H1 (cell line): ENCODE measurements around the gene CABLES2. TPM values are rescaled to one million over a fixed set of nuclear protein-coding genes. Genes with fewer than 3 reads are reported as not detected.

Experiments used
- CTCF ChIA-PET: fragments of 300-600 bp; sonication (Branson Sonifier 250); formaldehyde crosslinking; loops from one replicate; lab custom pipeline; 2021; ENCODE audit not compliant: partially characterized antibody; lab: Charles Lee
- POLR2A ChIA-PET: fragments of 300-600 bp; sonication (Branson Sonifier 250); formaldehyde crosslinking; loops from one replicate; lab custom pipeline; 2021; ENCODE audit warnings: inconsistent platforms; ENCODE audit not compliant: partially characterized antibody; lab: Charles Lee
- DNase-seq, 2 experiments: peaks; one replicate each; pipeline versions ENCODE4 v3.0.0 to v3.0.0-alpha.2; 2010 to 2022; ENCODE audit warnings: low spot score in 2 of 2, low read depth in 1 of 2, mixed read lengths in 1 of 2
- FAIRE-seq: peaks from 2 replicates; lab custom pipeline; 2011; peaks lifted over from hg19 to GRCh38; lab: Jason Lieb, UNC
- H2AFZ ChIP-seq: 2 replicates; pipeline ENCODE4 v1.8.1; 2012; ENCODE audit warnings: low read length, inconsistent platforms
- H2AK5ac ChIP-seq: 2 replicates; pipeline ENCODE4 v1.6.1; 2013; ENCODE audit warnings: low read depth, low read length
- H2BK120ac ChIP-seq: replicated peaks from 2 replicates; pipeline ENCODE3; 2013; ENCODE audit warnings: low read depth, low read length, inconsistent platforms
- H2BK12ac ChIP-seq: 2 replicates; pipeline ENCODE4 v1.6.1; 2013; ENCODE audit warnings: low read depth, low read length
- H2BK15ac ChIP-seq: 2 replicates; pipeline ENCODE4 v1.6.1; 2013; ENCODE audit warnings: low read length
- H2BK20ac ChIP-seq: 2 replicates; pipeline ENCODE4 v1.6.1; 2013; ENCODE audit warnings: low read length
- H2BK5ac ChIP-seq: 2 replicates; pipeline ENCODE4 v1.6.1; 2013; ENCODE audit warnings: low read depth, low read length
- H3K14ac ChIP-seq: 2 replicates; pipeline ENCODE4 v1.6.1; 2013; ENCODE audit warnings: inconsistent platforms; ENCODE audit not compliant: insufficient read length
- H3K18ac ChIP-seq: 2 replicates; pipeline ENCODE4 v1.6.1; 2013; ENCODE audit warnings: low read length; ENCODE audit errors: extremely low read depth
- H3K23ac ChIP-seq: 2 replicates; pipeline ENCODE4 v1.6.1; 2013; ENCODE audit warnings: inconsistent platforms; ENCODE audit not compliant: insufficient read length
- H3K23me2 ChIP-seq: 2 replicates; pipeline ENCODE4 v1.6.1; 2013; ENCODE audit warnings: low read depth, low read length
- H3K27ac ChIP-seq: 2 replicates; pipeline ENCODE4 v1.6.1; 2011; ENCODE audit warnings: low read depth, low read length, inconsistent platforms
- H3K27me3 ChIP-seq, 4 experiments: replicated peaks in 1 of 4; 1 replicate in 1 of 4; 2 replicates in 3 of 4; pipeline versions ENCODE4 v1.6.1 to v1.8.1; 2011 to 2013; ENCODE audit warnings: low read length in 3 of 4, mild to moderate bottlenecking in 3 of 4, inconsistent platforms in 2 of 4, mixed read lengths in 2 of 4, moderate library complexity in 1 of 4; ENCODE audit not compliant: control insufficient read depth in 3 of 4, insufficient read depth in 3 of 4; ENCODE audit errors: extremely low read depth in 1 of 4
- H3K36me3 ChIP-seq, 4 experiments: 2 replicates each; pipeline versions ENCODE4 v1.6.1 to v1.8.1; 2011 to 2013; ENCODE audit warnings: mild to moderate bottlenecking in 4 of 4, low read length in 3 of 4, moderate library complexity in 2 of 4, control low read depth in 1 of 4, inconsistent platforms in 1 of 4; ENCODE audit not compliant: insufficient read depth in 4 of 4, control insufficient read depth in 2 of 4
- H3K4ac ChIP-seq: replicated peaks from 2 replicates; pipeline ENCODE3; 2013; ENCODE audit warnings: low read length, low read depth, mixed read lengths, inconsistent platforms; ENCODE audit not compliant: insufficient read length
- H3K4me1 ChIP-seq, 4 experiments: replicated peaks in 1 of 4; 1 replicate in 1 of 4; 2 replicates in 3 of 4; pipeline versions ENCODE4 v1.6.1 to v1.8.1; 2011 to 2013; ENCODE audit warnings: low read length in 3 of 4, inconsistent platforms in 2 of 4, mixed read lengths in 1 of 4; ENCODE audit not compliant: insufficient read depth in 4 of 4, control insufficient read depth in 3 of 4
- H3K4me2 ChIP-seq, 2 experiments: 2 replicates each; pipeline versions ENCODE4 v1.6.1 to v1.8.1; 2011 to 2013; ENCODE audit warnings: low read depth in 2 of 2, low read length in 2 of 2, control low read depth in 1 of 2, inconsistent platforms in 1 of 2, mild to moderate bottlenecking in 1 of 2; ENCODE audit not compliant: insufficient read depth in 1 of 2
- H3K4me3 ChIP-seq, 4 experiments: fragments of 200-600, 300-600 bp in 1 of 4; sonication (generic), shearing (Covaris generic), sonication (Bioruptor Twin) in 1 of 4; 2 replicates each; pipeline versions ENCODE4 v1.5.1 to v1.8.1; 2011 to 2016; ENCODE audit warnings: low read length in 4 of 4, low read depth in 3 of 4, control low read depth in 2 of 4, inconsistent platforms in 2 of 4, mild to moderate bottlenecking in 2 of 4, mixed read lengths in 1 of 4, moderate library complexity in 1 of 4; ENCODE audit not compliant: insufficient read depth in 2 of 4; ENCODE audit errors: extremely low read depth in 1 of 4
- H3K56ac ChIP-seq: replicated peaks from 2 replicates; pipeline ENCODE3; 2013; ENCODE audit warnings: low read depth, mild to moderate bottlenecking, mixed read lengths, low read length, inconsistent platforms; ENCODE audit not compliant: insufficient read length
- H3K79me1 ChIP-seq: 2 replicates; pipeline ENCODE4 v1.6.1; 2013; ENCODE audit warnings: low read depth, low read length, control low read depth
- H3K79me2 ChIP-seq, 2 experiments: 2 replicates each; pipeline versions ENCODE4 v1.6.1 to v1.8.1; 2012 to 2013; ENCODE audit warnings: low read length in 2 of 2, mild to moderate bottlenecking in 2 of 2, inconsistent platforms in 1 of 2; ENCODE audit not compliant: insufficient read depth in 2 of 2, control insufficient read depth in 1 of 2
- H3K9ac ChIP-seq, 4 experiments: replicated peaks in 1 of 4; 1 replicate in 1 of 4; 2 replicates in 3 of 4; pipeline versions ENCODE4 v1.6.1 to v1.8.1; 2011 to 2013; ENCODE audit warnings: low read depth in 3 of 4, low read length in 3 of 4, control low read depth in 2 of 4, mild to moderate bottlenecking in 2 of 4, moderate library complexity in 2 of 4, inconsistent platforms in 1 of 4; ENCODE audit errors: extremely low read depth in 1 of 4
- H3K9me3 ChIP-seq, 2 experiments: 2 replicates each; pipeline versions ENCODE4 v1.6.1 to v1.8.1; 2012 to 2013; ENCODE audit warnings: mild to moderate bottlenecking in 2 of 2, moderate library complexity in 2 of 2, control low read depth in 1 of 2, inconsistent platforms in 1 of 2, low read depth in 1 of 2, low read length in 1 of 2, mixed read lengths in 1 of 2; ENCODE audit not compliant: insufficient read depth in 2 of 2
- H4K20me1 ChIP-seq, 2 experiments: replicated peaks in 1 of 2; 2 replicates each; pipeline versions ENCODE3 to v1.8.1; 2011 to 2013; ENCODE audit warnings: inconsistent platforms in 2 of 2, low read length in 2 of 2, mild to moderate bottlenecking in 1 of 2; ENCODE audit not compliant: insufficient read depth in 2 of 2, control insufficient read depth in 1 of 2
- H4K5ac ChIP-seq: 2 replicates; pipeline ENCODE4 v1.6.1; 2013; ENCODE audit warnings: low read length, low read depth, mixed read lengths, inconsistent platforms; ENCODE audit not compliant: insufficient read length
- H4K8ac ChIP-seq: 2 replicates; pipeline ENCODE4 v1.8.0; 2013; ENCODE audit warnings: mild to moderate bottlenecking, moderate library complexity, low read length, inconsistent platforms; ENCODE audit not compliant: insufficient read depth; ENCODE audit errors: extremely low read depth
- H4K91ac ChIP-seq: replicated peaks from 2 replicates; pipeline ENCODE3; 2013; ENCODE audit warnings: low read length, mixed read lengths, inconsistent platforms; ENCODE audit not compliant: insufficient read length
- CHD2 ChIP-seq: IDR thresholded peaks from 2 replicates; pipeline ENCODE4 v1.6.1; 2012; ENCODE audit warnings: low read length, improper control_type of control experiment
- CTCF ChIP-seq, 3 experiments: IDR thresholded peaks; 1 replicate in 2 of 3; 2 replicates in 1 of 3; pipeline versions ENCODE4 v1.5.1 to v1.6.1; 2011; ENCODE audit warnings: low read length in 3 of 3, mild to moderate bottlenecking in 3 of 3, inconsistent platforms in 2 of 3, low read depth in 1 of 3, moderate library complexity in 1 of 3; ENCODE audit not compliant: insufficient read depth in 1 of 3; ENCODE audit errors: control extremely low read depth in 1 of 3
- EGR1 ChIP-seq: IDR thresholded peaks from 2 replicates; pipeline ENCODE4 v1.6.1; 2011; ENCODE audit warnings: low read depth, low read length, borderline replicate concordance
- FOSL1 ChIP-seq: IDR thresholded peaks from 2 replicates; pipeline ENCODE4 v1.6.1; 2011; ENCODE audit warnings: mild to moderate bottlenecking, low read depth, low read length, moderate library complexity; ENCODE audit not compliant: insufficient read depth
- HDAC6 ChIP-seq: IDR thresholded peaks from one replicate; pipeline ENCODE4 v1.7.1; 2012; ENCODE audit warnings: low read depth, mild to moderate bottlenecking, inconsistent platforms, low read length, moderate library complexity
- NANOG ChIP-seq: IDR thresholded peaks from 2 replicates; pipeline ENCODE4 v1.6.1; 2011; ENCODE audit warnings: low read length, low read depth, mild to moderate bottlenecking, inconsistent platforms; ENCODE audit not compliant: insufficient read depth, poor library complexity, severe bottlenecking
- RXRA ChIP-seq: IDR thresholded peaks from 2 replicates; pipeline ENCODE4 v1.6.1; 2011; ENCODE audit warnings: low read depth, mild to moderate bottlenecking, low read length, moderate library complexity; ENCODE audit not compliant: insufficient read depth
- ZNF274 ChIP-seq: IDR thresholded peaks from 2 replicates; pipeline ENCODE4 v1.7.0; 2012; ENCODE audit warnings: low read length, borderline replicate concordance; ENCODE audit errors: extremely low read depth
- WGBS, 2 experiments: shearing (Covaris generic) in 1 of 2; methylation state at CpG; one replicate each; pipeline versions ENCODE4 v1.1.6 to v1.1.7; 2013 to 2015; ENCODE audit warnings: low lambda C conversion rate in 2 of 2, mixed read lengths in 2 of 2, inconsistent platforms in 1 of 2, low coverage in 1 of 2, missing lambda C conversion rate in 1 of 2; ENCODE audit not compliant: insufficient replicate concordance in 2 of 2, insufficient coverage in 1 of 2, insufficient read length in 1 of 2; ENCODE audit errors: extremely low coverage in 1 of 2, missing lambda C conversion rate in 1 of 2; 5-methylcytosine and 5-hydroxymethylcytosine counted together
- polyA plus RNA-seq, 7 experiments: library from polyadenylated mRNA; depleted of rRNA in 3 of 7; stranded (reverse) in 5 of 7; unstranded in 2 of 7; fragments of >200 nt in 5 of 7; fragments of 200-250 nt in 2 of 7; gene quantifications; 1 replicate in 5 of 7; 2 replicates in 1 of 7; 4 replicates in 1 of 7; pipeline versions ENCODE4 v1.2.1 to v1.2.3, GENCODE V29; 2011 to 2013; ENCODE audit warnings: missing spikeins in 2 of 7, mixed read lengths in 2 of 7
- total RNA-seq: library from RNA; stranded (reverse); fragmentation: NEBNext Ultra II Directional; extraction: Animal tissue kit (Norgen Biotek cat#: 25700); gene quantifications from 2 replicates; pipeline ENCODE4 v1.2.1, GENCODE V29; 2021

The CABLES2 gene
- total and polyA plus RNA-seq, 2 of the 8 experiments (the other 6 are each of a cell fraction or from before 2014, with no cell fraction given) = 8.0 to 8.8 TPM

- WGBS, 2 experiments = 81% methylated on average over 25 of the region's 31 CpGs; no CpG with 5 or more reads in 1 of the 2 experiments
- POLR2A ChIA-PET = no interaction called here
- no peak for TF ChIP-seq FOSL1
- TF ChIP-seq EGR1 = no peak
- no peak for TF ChIP-seq CTCF (IDR thresholded peaks at IDR 0.05; ENCODE audit: control extremely low read depth in 1 of 3, insufficient read depth in 1 of 3, low read depth in 1 of 3, low read length in 3 of 3)
- no peak for TF ChIP-seq RXRA
- no peak for TF ChIP-seq NANOG
- TF ChIP-seq ZNF274 = no peak
- TF ChIP-seq HDAC6 = no peak
- TF ChIP-seq CHD2 = no peak
Measured at GRCh38 chr20:62428396-62429295, 21.6 kb upstream of the CABLES2 start.

More at GRCh38 chr20:62428396-62429295, 21.6 kb upstream of the CABLES2 start:
- H4K5ac ChIP-seq = no peak overlapping the region
- FAIRE-seq (no peak), DNase-seq (no peak)
- no peak overlapping the region for H2BK120ac ChIP-seq
- peak overlapping the region; percentile 60 for H2BK5ac ChIP-seq
- no peaks in the 10 kb centered on the region for H4K20me1 ChIP-seq
- peak overlapping the region; percentile 100 for H2BK20ac ChIP-seq
- H4K91ac ChIP-seq = peak overlapping the region; percentile 54
- H3K18ac ChIP-seq = peak overlapping the region; percentile 87
- 0 out of 2 replicates have a peak overlapping the region, but pooled peaks have one; percentile 0 for H3K27ac ChIP-seq
- H3K4ac ChIP-seq = peak overlapping the region; percentile 62
- H3K56ac ChIP-seq = no peak overlapping the region
- no peak overlapping the region for H3K4me3 ChIP-seq
- no peaks in the 10 kb centered on the region for H3K79me1 ChIP-seq
- peaks cover 3% of the 10 kb centered on the region for H3K23me2 ChIP-seq
- H3K9ac ChIP-seq = peak overlapping the region in 1 of 4 experiments; percentile 14; a peak in 1 of 7 replicates
- H2BK12ac ChIP-seq = peak overlapping the region; percentile 98; the same call in 1 of the 2 replicates
- no peaks in the 10 kb centered on the region; a peak in 1 of 7 replicates for H3K27me3 ChIP-seq
- peak overlapping the region; percentile 99; the same call in 1 of the 2 replicates for H2AK5ac ChIP-seq
- no peak overlapping the region for H3K23ac ChIP-seq
- H3K9me3 ChIP-seq = no peaks in the 10 kb centered on the region
- no peak overlapping the region; the same call in 1 of the 2 replicates for H2AFZ ChIP-seq
- no peaks in the 10 kb centered on the region for H3K79me2 ChIP-seq
- peak overlapping the region; percentile 100 for H2BK15ac ChIP-seq
- CTCF ChIA-PET = interaction anchor here (0.5 to 10.8 kb wide), 11 partner anchors 9 to 188 kb away, joined by 3 to 104 read pairs (median 4); no protein-coding TSS in a partner anchor
- H3K14ac ChIP-seq = no peak overlapping the region
- peak overlapping the region; percentile 4; the same call in 1 of the 2 replicates for H4K8ac ChIP-seq
- H3K4me1 ChIP-seq = peaks cover 0 to 40% (median 31%) of the 10 kb centered on the region in 4 experiments; a peak in 6 of 7 replicates
- H3K36me3 ChIP-seq = no peaks in the 10 kb centered on the region
- H3K4me2 ChIP-seq = no peak overlapping the region
